WERI-Rb-1 (cell line): Measurements from ENCODE around the gene CEP72.

Experiments
- DNase-seq: peaks from one replicate; pipeline ENCODE4 v3.0.0-alpha.2; 2020
- H3K27ac ChIP-seq: fragments of 250-450 bp; sonication (Bioruptor Pico); 2 replicates; pipeline ENCODE4 v1.5.1; 2020; ENCODE audit warnings: mild to moderate bottlenecking, moderate library complexity
- H3K27me3 ChIP-seq: fragments of 250-450 bp; sonication (Bioruptor Pico); 2 replicates; pipeline ENCODE4 v1.5.1; 2021; ENCODE audit warnings: mild to moderate bottlenecking, low read depth, moderate library complexity; ENCODE audit not compliant: insufficient read depth, severe bottlenecking
- H3K36me3 ChIP-seq: fragments of 250-450 bp; sonication (Bioruptor Pico); 2 replicates; pipeline ENCODE4 v1.5.1; 2020; ENCODE audit warnings: mild to moderate bottlenecking, moderate library complexity
- H3K4me3 ChIP-seq: 2 replicates; pipeline ENCODE4 v1.5.1; 2011; ENCODE audit warnings: low read depth, mild to moderate bottlenecking, control low read depth, low read length
- H3K9me3 ChIP-seq: fragments of 250-450 bp; sonication (Bioruptor Pico); 2 replicates; pipeline ENCODE4 v1.5.1; 2021; ENCODE audit warnings: mild to moderate bottlenecking, moderate library complexity; ENCODE audit not compliant: severe bottlenecking
- TF ChIP-seq, protein P1 (sequence below): IDR thresholded peaks from 2 replicates; pipeline ENCODE4 v1.5.1; 2011; ENCODE audit warnings: low read depth, mild to moderate bottlenecking, control low read depth, inconsistent platforms, low read length

The CEP72 gene

DNA sequence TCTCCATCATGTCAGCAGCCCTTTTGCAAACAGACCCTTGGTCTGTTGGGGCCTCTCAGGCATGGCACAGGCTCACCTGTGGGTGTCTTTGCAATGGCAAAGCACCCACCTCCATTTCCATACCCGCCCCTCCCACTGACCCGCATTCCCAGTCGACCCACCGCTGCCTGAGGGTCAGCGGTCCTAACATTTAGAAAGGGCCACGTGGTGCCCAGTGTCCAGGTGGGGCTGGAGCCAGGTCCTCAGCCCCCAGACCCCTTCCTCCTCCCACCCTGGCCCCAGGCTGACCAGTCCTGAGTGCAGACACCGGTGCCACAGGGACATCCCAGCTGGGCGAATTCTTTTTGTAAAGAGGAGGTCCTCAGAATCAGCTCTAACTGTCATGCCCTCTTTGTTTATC lies 43.3 kb upstream of the CEP72 start:
- Histone ChIP-seq H3K4me3 (no peak overlapping the region), H3K36me3 (no peaks in the 10 kb centered on the region), H3K9me3 (no peaks in the 10 kb centered on the region), H3K27ac (no peak overlapping the region), H3K27me3 (no peaks in the 10 kb centered on the region)
- TF ChIP-seq, protein P1, sequence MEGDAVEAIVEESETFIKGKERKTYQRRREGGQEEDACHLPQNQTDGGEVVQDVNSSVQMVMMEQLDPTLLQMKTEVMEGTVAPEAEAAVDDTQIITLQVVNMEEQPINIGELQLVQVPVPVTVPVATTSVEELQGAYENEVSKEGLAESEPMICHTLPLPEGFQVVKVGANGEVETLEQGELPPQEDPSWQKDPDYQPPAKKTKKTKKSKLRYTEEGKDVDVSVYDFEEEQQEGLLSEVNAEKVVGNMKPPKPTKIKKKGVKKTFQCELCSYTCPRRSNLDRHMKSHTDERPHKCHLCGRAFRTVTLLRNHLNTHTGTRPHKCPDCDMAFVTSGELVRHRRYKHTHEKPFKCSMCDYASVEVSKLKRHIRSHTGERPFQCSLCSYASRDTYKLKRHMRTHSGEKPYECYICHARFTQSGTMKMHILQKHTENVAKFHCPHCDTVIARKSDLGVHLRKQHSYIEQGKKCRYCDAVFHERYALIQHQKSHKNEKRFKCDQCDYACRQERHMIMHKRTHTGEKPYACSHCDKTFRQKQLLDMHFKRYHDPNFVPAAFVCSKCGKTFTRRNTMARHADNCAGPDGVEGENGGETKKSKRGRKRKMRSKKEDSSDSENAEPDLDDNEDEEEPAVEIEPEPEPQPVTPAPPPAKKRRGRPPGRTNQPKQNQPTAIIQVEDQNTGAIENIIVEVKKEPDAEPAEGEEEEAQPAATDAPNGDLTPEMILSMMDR = no peak
- no peak for DNase-seq

GRCh38 chr5:569358-569867 lies 42.7 kb upstream of the CEP72 start:
- H3K27me3 ChIP-seq = no peaks in the 10 kb centered on the region
- H3K4me3 ChIP-seq = no peak overlapping the region
- no peaks in the 10 kb centered on the region for H3K36me3 ChIP-seq
- H3K27ac ChIP-seq = no peak overlapping the region
- no peaks in the 10 kb centered on the region for H3K9me3 ChIP-seq
- no peak for DNase-seq
- TF ChIP-seq, protein P1 = no peak

GRCh38 chr5:569868-570361 lies 42.2 kb upstream of the CEP72 start:
- H3K9me3 ChIP-seq = no peaks in the 10 kb centered on the region
- no peaks in the 10 kb centered on the region for H3K27me3 ChIP-seq
- H3K36me3 ChIP-seq = no peaks in the 10 kb centered on the region
- no peak overlapping the region for H3K27ac ChIP-seq
- TF ChIP-seq, protein P1 = no peak
- no peak for DNase-seq
- no peak overlapping the region for H3K4me3 ChIP-seq

GRCh38 chr5:570446-570845 lies 41.7 kb upstream of the CEP72 start:
- H3K27ac ChIP-seq = no peak overlapping the region
- TF ChIP-seq, protein P1 = no peak

GRCh38 chr5:570886-571285 lies 41.3 kb upstream of the CEP72 start:
- Histone ChIP-seq H3K4me3 (no peak overlapping the region), H3K36me3 (no peaks in the 10 kb centered on the region), H3K9me3 (peaks cover 5% of the 10 kb centered on the region), H3K27ac (no peak overlapping the region), H3K27me3 (no peaks in the 10 kb centered on the region)
- no peak for DNase-seq
- TF ChIP-seq, protein P1 = no peak

More at GRCh38 chr5:570446-570845, 41.7 kb upstream of the CEP72 start:
- H3K27me3 ChIP-seq = no peaks in the 10 kb centered on the region
- no peak for DNase-seq
- no peak overlapping the region for H3K4me3 ChIP-seq
- peaks cover under 1% of the 10 kb centered on the region for H3K9me3 ChIP-seq
- no peaks in the 10 kb centered on the region for H3K36me3 ChIP-seq

DNA sequence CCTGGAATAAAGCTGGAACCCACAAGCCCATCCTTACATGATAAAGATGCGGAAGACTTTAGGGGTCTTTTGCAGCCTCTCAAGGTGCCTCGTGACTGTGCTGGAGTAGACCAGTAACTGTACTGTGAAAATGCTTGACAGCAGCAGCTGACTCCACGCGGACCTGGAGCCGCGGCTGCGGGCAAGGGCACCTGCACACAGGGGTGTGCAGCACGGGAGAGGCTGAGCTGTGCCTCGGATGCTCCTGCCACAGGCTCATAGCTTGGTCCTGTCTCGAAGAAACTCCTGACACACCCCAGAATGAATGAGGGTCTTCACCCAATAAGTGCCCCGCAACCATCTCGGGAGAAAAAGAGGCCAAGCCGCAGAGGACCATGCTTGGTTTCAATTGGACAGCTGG lies 40.3 kb upstream of the CEP72 start:
- Histone ChIP-seq H3K9me3 (peaks cover 14% of the 10 kb centered on the region), H3K27me3 (peaks cover 4% of the 10 kb centered on the region)
- TF ChIP-seq, protein P1 = no peak

More for the DNA sequence above, 40.3 kb upstream of the CEP72 start:
- Histone ChIP-seq H3K27ac (no peak overlapping the region), H3K36me3 (no peaks in the 10 kb centered on the region), H3K4me3 (no peak overlapping the region)
- DNase-seq = no peak
